Measurements from ENCODE around the gene PRSS53. TPM values are rescaled to one million over a fixed set of nuclear protein-coding genes. Genes with fewer than 3 reads are reported as not detected.

The PRSS53 gene
- total and polyA plus RNA-seq, 2 donors from 2014 or later = 0.99 to 2.6 TPM

- intact Hi-C loops (cut with DNase I) = no loop called here
- Histone ChIP-seq H3K36me3 (ENCODE audit: control insufficient read depth in 2 of 3, insufficient read depth in 3 of 3, low read length in 3 of 3) (peaks cover 4 to 25% (median 20%) of the 10 kb centered on the region in 3 donors), H3K27ac (ENCODE audit: low read depth in 2 of 2, low read length in 2 of 2) (no peak overlapping the region), H3K9ac (ENCODE audit: low read length in 3 of 3) (no peak overlapping the region), H3K27me3 (ENCODE audit: control insufficient read depth, insufficient read depth, low read length) (no peaks in the 10 kb centered on the region), H3K4me1 (ENCODE audit: control insufficient read depth in 2 of 3, insufficient read depth in 2 of 3, low read depth in 1 of 3, low read length in 3 of 3) (peaks cover 0 to 8% (median 4%) of the 10 kb centered on the region in 3 donors), H3K9me3 (ENCODE audit: control insufficient read depth in 2 of 3, insufficient read depth in 1 of 3, low read length in 3 of 3) (no peaks in the 10 kb centered on the region), H3K4me3 (ENCODE audit: low read length in 3 of 3) (no peak overlapping the region)
- FAIRE-seq (no peak), DNase-seq (no peak)
- TF ChIP-seq CTCF (IDR thresholded peaks at IDR 0.05; ENCODE audit: borderline replicate concordance, extremely low read depth, insufficient read depth) = no peak
These were observed 9.3 kb downstream of the PRSS53 start for GRCh38 chr16:31079342-31079944.

GRCh38 chr16:31078597-31079341, 10.0 kb downstream of the PRSS53 start:
- intact Hi-C loops (cut with DNase I) = no loop called here
- Histone ChIP-seq H3K4me1 (ENCODE audit: control insufficient read depth in 2 of 3, insufficient read depth in 2 of 3, low read depth in 1 of 3, low read length in 3 of 3) (peaks cover 0 to 8% (median 4%) of the 10 kb centered on the region in 3 donors), H3K4me3 (ENCODE audit: low read length in 3 of 3) (no peak overlapping the region), H3K27me3 (ENCODE audit: control insufficient read depth, insufficient read depth, low read length) (no peaks in the 10 kb centered on the region), H3K9ac (ENCODE audit: low read length in 3 of 3) (no peak overlapping the region), H3K9me3 (ENCODE audit: control insufficient read depth in 2 of 3, insufficient read depth in 1 of 3, low read length in 3 of 3) (no peaks in the 10 kb centered on the region), H3K36me3 (ENCODE audit: control insufficient read depth in 2 of 3, insufficient read depth in 3 of 3, low read length in 3 of 3) (peaks cover 4 to 25% (median 20%) of the 10 kb centered on the region in 3 donors), H3K27ac (ENCODE audit: low read depth in 2 of 2, low read length in 2 of 2) (no peak overlapping the region)
- FAIRE-seq = no peak
- no peak for DNase-seq
- no peak for TF ChIP-seq CTCF (IDR thresholded peaks at IDR 0.05; ENCODE audit: borderline replicate concordance, extremely low read depth, insufficient read depth)

- no peak for DNase-seq
- H3K9ac ChIP-seq (ENCODE audit: low read length in 3 of 3) = no peak overlapping the region
- H3K4me1 ChIP-seq (ENCODE audit: control insufficient read depth in 2 of 3, insufficient read depth in 2 of 3, low read depth in 1 of 3, low read length in 3 of 3) = peaks cover 0 to 8% (median 4%) of the 10 kb centered on the region in 3 donors
- H3K36me3 ChIP-seq (ENCODE audit: control insufficient read depth in 2 of 3, insufficient read depth in 3 of 3, low read length in 3 of 3) = peaks cover 4 to 25% (median 20%) of the 10 kb centered on the region in 3 donors
- no peak for FAIRE-seq
- H3K4me3 ChIP-seq (ENCODE audit: low read length in 3 of 3) = no peak overlapping the region
- no peaks in the 10 kb centered on the region for H3K27me3 ChIP-seq (ENCODE audit: control insufficient read depth, insufficient read depth, low read length)
- TF ChIP-seq CTCF (IDR thresholded peaks at IDR 0.05; ENCODE audit: borderline replicate concordance, extremely low read depth, insufficient read depth) = no peak
- no peak overlapping the region for H3K27ac ChIP-seq (ENCODE audit: low read depth in 2 of 2, low read length in 2 of 2)
- no peaks in the 10 kb centered on the region for H3K9me3 ChIP-seq (ENCODE audit: control insufficient read depth in 2 of 3, insufficient read depth in 1 of 3, low read length in 3 of 3)
- intact Hi-C loops (cut with DNase I) = no loop called here
These were observed 10.9 kb downstream of the PRSS53 start for GRCh38 chr16:31077592-31078396.

Measured in kidney (tissue), 14 donors.